Right lobe of liver (tissue), 6 donors: ENCODE measurements around the gene FEZ2. TPM values are rescaled to one million over a fixed set of nuclear protein-coding genes. Genes with fewer than 3 reads are reported as not detected.

ENCODE experiments used
- ATAC-seq, 4 donors: fragments of 200-7000 bp; cut with Tn5 transposase; one replicate each; pipeline ENCODE4 v1.9.1; 2020; ENCODE audit warnings: mild to moderate bottlenecking in 4 of 4, moderate library complexity in 4 of 4
- DNase-seq, 3 donors: peaks; one replicate each; pipeline ENCODE4 v3.0.0-alpha.2; 2020
- H3K27ac ChIP-seq, 3 donors: fragments of 200-600 bp; one replicate each; pipeline ENCODE4 v1.8.0; 2022
- H3K27me3 ChIP-seq, 2 donors: fragments of 200-600 bp; one replicate each; pipeline ENCODE4 v1.8.0; 2022
- H3K36me3 ChIP-seq, 4 donors: fragments of 200-600 bp; sonication (generic) in 1 of 4; one replicate each; pipeline versions ENCODE4 v1.5.1 to v1.8.0; 2017 to 2022; ENCODE audit warnings: control low read depth in 1 of 4
- H3K4me1 ChIP-seq, 4 donors: fragments of 200-600 bp; sonication (generic) in 1 of 4; one replicate each; pipeline versions ENCODE4 v1.5.1 to v1.8.0; 2017 to 2022; ENCODE audit warnings: control low read depth in 1 of 4
- H3K4me3 ChIP-seq, 3 donors: fragments of 200-600 bp; one replicate each; pipeline ENCODE4 v1.8.0; 2022
- H3K9me3 ChIP-seq, 4 donors: fragments of 200-600 bp; sonication (generic) in 1 of 4; one replicate each; pipeline versions ENCODE4 v1.5.1 to v1.8.0; 2017 to 2022; ENCODE audit warnings: control low read depth in 1 of 4
- CTCF ChIP-seq, 4 donors: fragments of 200-600 bp in 3 of 4; fragments of 450-650 bp in 1 of 4; IDR thresholded peaks; one replicate each; pipeline versions ENCODE4 v1.5.1 to v1.8.0; 2016 to 2022; ENCODE audit warnings: antibody characterized with exemption in 4 of 4, mild to moderate bottlenecking in 2 of 4
- POLR2A ChIP-seq: fragments of 450-650 bp; IDR thresholded peaks from one replicate; pipeline ENCODE4 v1.6.1; 2017; ENCODE audit warnings: antibody characterized with exemption, mild to moderate bottlenecking
- WGBS: methylation state at CpG from one replicate; pipeline ENCODE4 v1.1.6; 2018; ENCODE audit warnings: low coverage, low lambda C conversion rate; ENCODE audit not compliant: insufficient coverage; ENCODE audit errors: missing lambda C conversion rate; 5-methylcytosine and 5-hydroxymethylcytosine counted together
- intact Hi-C, 2 donors: fragments of 100-400 bp; cut with DNase I; formaldehyde crosslinking; loops; one replicate each; pipeline versions ENCODE4 v1.11.2 to v1.14.1; 2022
- total RNA-seq, 6 experiments: library from RNA; depleted of rRNA in 2 of 6; stranded (reverse); fragments of >200 nt in 2 of 6; fragmentation: NEBNext Ultra II Directional in 3 of 6; extraction: Animal tissue kit (Norgen Biotek cat#: 25700) in 3 of 6; gene quantifications; one replicate each; pipeline versions ENCODE4 v1.1.0 to v1.2.4, GENCODE V29; 2016 to 2023
- donor health status: DM: no; HTN: yes; CAD: no.
- donor health status: DM: no; HTN: no; CAD: no.
- donor health status: DM: no; HTN: no; CAD: no.
- donor health status: DM: no; HTN: yes; CAD: no.
- donor health status: DM: no; HTN: yes; CAD: no.

Gene FEZ2
- total RNA-seq, 6 experiments from 2014 or later: 11.1 to 22.2 (median 18.7) TPM

GRCh38 chr2:36565712-36566111 is 32.3 kb downstream of the FEZ2 start:
- WGBS: 94% methylated on average over 3 of the region's 4 CpGs

GRCh38 chr2:36564377-36564930 is 33.5 kb downstream of the FEZ2 start:
- DNase-seq: no peak
- no peak overlapping the region for H3K27ac ChIP-seq
- no peak overlapping the region for H3K4me3 ChIP-seq
- H3K36me3 ChIP-seq: peaks cover 0 to 5% (median 0%) of the 10 kb centered on the region in 4 donors
- no peak for TF ChIP-seq POLR2A
- TF ChIP-seq CTCF (IDR thresholded peaks at IDR 0.05): no peak
- WGBS: 91% methylated on average over 8 of the region's 11 CpGs
- H3K27me3 ChIP-seq: no peaks in the 10 kb centered on the region
- intact Hi-C loops: no loop called here
- H3K9me3 ChIP-seq: no peaks in the 10 kb centered on the region
- ATAC-seq: no peak
- H3K4me1 ChIP-seq: peaks cover 0 to 12% (median 0%) of the 10 kb centered on the region in 4 donors

More at GRCh38 chr2:36565712-36566111, 32.3 kb downstream of the FEZ2 start:
- Histone ChIP-seq H3K4me1 (peaks cover 0 to 12% (median 0%) of the 10 kb centered on the region in 4 donors), H3K4me3 (no peak overlapping the region), H3K36me3 (peaks cover 0 to 2% (median 0%) of the 10 kb centered on the region in 4 donors), H3K27ac (no peak overlapping the region), H3K9me3 (no peaks in the 10 kb centered on the region), H3K27me3 (no peaks in the 10 kb centered on the region)
- DNase-seq: no peak
- TF ChIP-seq POLR2A (no peak), CTCF (IDR thresholded peaks at IDR 0.05) (no peak)
- intact Hi-C loops: no loop called here
- no peak for ATAC-seq

GRCh38 chr2:36562973-36563532 is 34.9 kb downstream of the FEZ2 start:
- no peaks in the 10 kb centered on the region for H3K27me3 ChIP-seq
- peaks cover 0 to 5% (median 0%) of the 10 kb centered on the region in 4 donors for H3K36me3 ChIP-seq
- H3K4me3 ChIP-seq: peak overlapping the region in 2 of 3 donors; percentile 1 to 27
- TF ChIP-seq POLR2A (no peak), CTCF (IDR thresholded peaks at IDR 0.05) (no peak)
- intact Hi-C loops: no loop called here
- no peaks in the 10 kb centered on the region for H3K9me3 ChIP-seq
- WGBS: 12% methylated on average over 3 of the region's 3 CpGs
- H3K4me1 ChIP-seq: peaks cover 0 to 12% (median 0%) of the 10 kb centered on the region in 4 donors
- peak overlapping the region; percentile 38 to 78 (median 46) for H3K27ac ChIP-seq
- no peak for DNase-seq
- peak; percentile 60 to 71 (median 63) for ATAC-seq

GRCh38 chr2:36562240-36562639 is 35.7 kb downstream of the FEZ2 start:
- H3K9me3 ChIP-seq: no peaks in the 10 kb centered on the region
- DNase-seq: no peak
- peak overlapping the region; percentile 2 to 78 (median 38) for H3K27ac ChIP-seq
- H3K4me1 ChIP-seq: peaks cover 0 to 12% (median 0%) of the 10 kb centered on the region in 4 donors
- H3K4me3 ChIP-seq: no peak overlapping the region
- H3K36me3 ChIP-seq: peaks cover 0 to 5% (median 0%) of the 10 kb centered on the region in 4 donors
- no peaks in the 10 kb centered on the region for H3K27me3 ChIP-seq
- 82% methylated on average over 1 of the region's 1 CpG for WGBS
- intact Hi-C loops: no loop called here
- ATAC-seq: peak in 1 of 4 donors; percentile 26
- TF ChIP-seq CTCF (IDR thresholded peaks at IDR 0.05): no peak
- TF ChIP-seq POLR2A: no peak
